Uterus (tissue), 2 donors: Measurements from ENCODE around the gene S100A10.

ENCODE experiments used
- POLR2A ChIP-seq, 2 donors: fragments of 450-650 bp; IDR thresholded peaks; one replicate each; pipeline ENCODE4 v1.6.1; 2016; ENCODE audit warnings: antibody characterized with exemption in 2 of 2, mild to moderate bottlenecking in 1 of 2, moderate library complexity in 1 of 2
- TF ChIP-seq, protein P1 (sequence below), 4 experiments: fragments of 200-600 bp in 2 of 4; fragments of 450-650 bp in 2 of 4; sonication (generic) in 2 of 4; IDR thresholded peaks; one replicate each; pipeline ENCODE4 v1.5.1; 2016 to 2019; ENCODE audit warnings: antibody characterized with exemption in 4 of 4, mild to moderate bottlenecking in 2 of 4, moderate library complexity in 1 of 4

GRCh38 chr1:151952811-151953210, 40.8 kb downstream of the S100A10 start:
- TF ChIP-seq, protein P1, sequence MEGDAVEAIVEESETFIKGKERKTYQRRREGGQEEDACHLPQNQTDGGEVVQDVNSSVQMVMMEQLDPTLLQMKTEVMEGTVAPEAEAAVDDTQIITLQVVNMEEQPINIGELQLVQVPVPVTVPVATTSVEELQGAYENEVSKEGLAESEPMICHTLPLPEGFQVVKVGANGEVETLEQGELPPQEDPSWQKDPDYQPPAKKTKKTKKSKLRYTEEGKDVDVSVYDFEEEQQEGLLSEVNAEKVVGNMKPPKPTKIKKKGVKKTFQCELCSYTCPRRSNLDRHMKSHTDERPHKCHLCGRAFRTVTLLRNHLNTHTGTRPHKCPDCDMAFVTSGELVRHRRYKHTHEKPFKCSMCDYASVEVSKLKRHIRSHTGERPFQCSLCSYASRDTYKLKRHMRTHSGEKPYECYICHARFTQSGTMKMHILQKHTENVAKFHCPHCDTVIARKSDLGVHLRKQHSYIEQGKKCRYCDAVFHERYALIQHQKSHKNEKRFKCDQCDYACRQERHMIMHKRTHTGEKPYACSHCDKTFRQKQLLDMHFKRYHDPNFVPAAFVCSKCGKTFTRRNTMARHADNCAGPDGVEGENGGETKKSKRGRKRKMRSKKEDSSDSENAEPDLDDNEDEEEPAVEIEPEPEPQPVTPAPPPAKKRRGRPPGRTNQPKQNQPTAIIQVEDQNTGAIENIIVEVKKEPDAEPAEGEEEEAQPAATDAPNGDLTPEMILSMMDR (IDR thresholded peaks at IDR 0.05) = no peak
- TF ChIP-seq POLR2A (IDR thresholded peaks at IDR 0.05) = no peak
